ENCODE measurements around the gene PSME3.
"Not testable (repeated sequence)": the region's sequence is repeated elsewhere in the genome, so short reads cannot be mapped to it uniquely, and the experiment has no call there.

- not testable (repeated sequence) for TF ChIP-seq CTCF (IDR thresholded peaks at IDR 0.05 in 2 of 3, conservative IDR thresholded peaks at IDR 0.05 in 1 of 3; ENCODE audit: borderline replicate concordance in 1 of 3, insufficient read depth in 1 of 3, low read depth in 2 of 3, low read length in 2 of 3); EZH2 (IDR thresholded peaks at IDR 0.05); ZNF274 (IDR thresholded peaks at IDR 0.05; ENCODE audit: low read depth, low read length); TCF7L2 (IDR thresholded peaks at IDR 0.05; ENCODE audit: borderline replicate concordance, extremely low read depth, insufficient read depth, insufficient read length); POLR2AphosphoS5 (IDR thresholded peaks at IDR 0.05; ENCODE audit: low read depth, low read length)
Observed at GRCh38 chr17:42885806-42886205, 52.6 kb downstream of the PSME3 start.
